ENCODE results near the gene CEPT1. TPM values are rescaled to one million over a fixed set of nuclear protein-coding genes. Genes with fewer than 3 reads are reported as not detected.
A peak's percentile ranks its signal among the peaks of the same experiment; 100 is the strongest.

The CEPT1 gene
- polyA plus RNA-seq, 3 donors = 20.8 to 44.3 (median 26.9) TPM

GRCh38 chr1:111199881-111200801 lies 60.1 kb downstream of the CEPT1 start, which contains the start of gene DENND2D:
Gene DENND2D (minus strand): TSS chr1:111200646. CDS start chr1:111200459, 187 bp downstream.
- Mint-ChIP-seq H3K4me1 (peaks cover 88% of the 10 kb centered on the region), H3K9me3 (peaks cover 0 to 2% (median 0%) of the 10 kb centered on the region in 7 donors), H3K27me3 (ENCODE audit: low read depth in 3 of 3) (no peaks in the 10 kb centered on the region), H3K27ac (peak within 1 kb of the TSS; percentile 93 to 98 (median 97)), H3K4me3 (peak within 1 kb of the TSS; percentile 66 to 78), H3K36me3 (peaks cover 36 to 38% of the 10 kb centered on the region in 2 donors)
- intact Hi-C loops (cut with micrococcal nuclease) = loop anchor here (5.0 to 10.0 kb wide), 4 partner anchors 323 to 555 kb away; partner anchors contain the start of genes INKA2 (in 1 of the 2) and RAP1A (in 1 of the 2)
- no peaks in the 10 kb centered on the region for H4K20me1 ChIP-seq (ENCODE audit: insufficient read depth, low read length)
- H3K27me3 ChIP-seq (ENCODE audit: control insufficient read depth in 2 of 2, insufficient read depth in 2 of 2, low read length in 2 of 2) = no peaks in the 10 kb centered on the region
- 13% methylated on average over 14 of the region's 17 CpGs for WGBS (ENCODE audit: insufficient coverage)
- DNase-seq = peak; percentile 95 to 99 (median 95)
- no peaks in the 10 kb centered on the region for H3K9me3 ChIP-seq (replicated peaks in 1 of 2; ENCODE audit: control insufficient read depth in 1 of 2, insufficient read depth in 1 of 2, low read length in 2 of 2)
- peaks cover 10 to 29% of the 10 kb centered on the region in 2 donors for H3K36me3 ChIP-seq (replicated peaks in 1 of 2; ENCODE audit: control insufficient read depth in 1 of 2, insufficient read depth in 2 of 2, low read length in 2 of 2)
- peaks cover 88 to 98% of the 10 kb centered on the region in 2 donors for H3K4me1 ChIP-seq (ENCODE audit: control insufficient read depth in 1 of 2, insufficient read depth in 2 of 2, low read length in 2 of 2)
- peak within 1 kb of the TSS; percentile 93 to 97 for H3K27ac ChIP-seq (ENCODE audit: low read depth in 1 of 2, low read length in 2 of 2)
- H3K79me2 ChIP-seq (ENCODE audit: insufficient read depth, low read length) = peaks cover 39% of the 10 kb centered on the region
- H3K9ac ChIP-seq (ENCODE audit: insufficient read depth, low read length, poor library complexity, severe bottlenecking) = peak within 1 kb of the TSS; percentile 63
- peak within 1 kb of the TSS; percentile 90 for H3K4me2 ChIP-seq (replicated peaks; ENCODE audit: extremely low read depth, low read length, poor library complexity, severe bottlenecking)
- peak within 1 kb of the TSS in 2 of 3 experiments; percentile 18 to 77 for H3K4me3 ChIP-seq (replicated peaks in 1 of 3; ENCODE audit: low read depth in 2 of 3, low read length in 3 of 3)
- H2AFZ ChIP-seq (ENCODE audit: insufficient read depth, low read depth, low read length, poor library complexity, severe bottlenecking) = peak within 1 kb of the TSS; percentile 62
- peak; percentile 6 for TF ChIP-seq CTCF (IDR thresholded peaks at IDR 0.05)

GRCh38 chr1:111200802-111201161 lies 60.8 kb downstream of the CEPT1 start:
- H3K9me3 ChIP-seq (replicated peaks in 1 of 2; ENCODE audit: control insufficient read depth in 1 of 2, insufficient read depth in 1 of 2, low read length in 2 of 2) = no peaks in the 10 kb centered on the region
- H3K4me3 ChIP-seq (replicated peaks in 1 of 3; ENCODE audit: low read depth in 2 of 3, low read length in 3 of 3) = peak overlapping the region in 2 of 3 experiments; percentile 18 to 77
- Mint-ChIP-seq H3K9me3 (peaks cover 0 to 2% (median 0%) of the 10 kb centered on the region in 7 donors), H3K27me3 (ENCODE audit: low read depth in 3 of 3) (no peaks in the 10 kb centered on the region), H3K4me3 (peak overlapping the region; percentile 66 to 78), H3K36me3 (peaks cover 30 to 32% of the 10 kb centered on the region in 2 donors), H3K27ac (peak overlapping the region; percentile 93 to 98 (median 97)), H3K4me1 (peaks cover 92% of the 10 kb centered on the region)
- DNase-seq = no peak
- H2AFZ ChIP-seq (ENCODE audit: insufficient read depth, low read depth, low read length, poor library complexity, severe bottlenecking) = peak overlapping the region; percentile 62
- H4K20me1 ChIP-seq (ENCODE audit: insufficient read depth, low read length) = no peaks in the 10 kb centered on the region
- peaks cover 5 to 23% of the 10 kb centered on the region in 2 donors for H3K36me3 ChIP-seq (replicated peaks in 1 of 2; ENCODE audit: control insufficient read depth in 1 of 2, insufficient read depth in 2 of 2, low read length in 2 of 2)
- H3K79me2 ChIP-seq (ENCODE audit: insufficient read depth, low read length) = peaks cover 39% of the 10 kb centered on the region
- peaks cover 93 to 100% of the 10 kb centered on the region in 2 donors for H3K4me1 ChIP-seq (ENCODE audit: control insufficient read depth in 1 of 2, insufficient read depth in 2 of 2, low read length in 2 of 2)
- peak overlapping the region; percentile 90 for H3K4me2 ChIP-seq (replicated peaks; ENCODE audit: extremely low read depth, low read length, poor library complexity, severe bottlenecking)
- 93% methylated on average over 3 of the region's 3 CpGs for WGBS (ENCODE audit: insufficient coverage)
- intact Hi-C loops (cut with micrococcal nuclease) = loop anchor here (5.0 to 10.0 kb wide), 4 partner anchors 323 to 556 kb away; partner anchors contain the start of genes INKA2 (in 1 of the 2) and RAP1A (in 1 of the 2)
- no peaks in the 10 kb centered on the region for H3K27me3 ChIP-seq (ENCODE audit: control insufficient read depth in 2 of 2, insufficient read depth in 2 of 2, low read length in 2 of 2)
- H3K9ac ChIP-seq (ENCODE audit: insufficient read depth, low read length, poor library complexity, severe bottlenecking) = peak overlapping the region; percentile 63
- TF ChIP-seq CTCF (IDR thresholded peaks at IDR 0.05) = no peak
- peak overlapping the region; percentile 93 to 97 for H3K27ac ChIP-seq (ENCODE audit: low read depth in 1 of 2, low read length in 2 of 2)

Data from CD14-positive monocyte (primary cell).